ENCODE data around the gene FIGNL2.

FIGNL2 gene

GRCh38 chr12:51855586-51856428 is 7.3 kb upstream of the FIGNL2 start:
- no peak for DNase-seq (ENCODE audit: low spot score)

- DNase-seq (ENCODE audit: low spot score) = no peak
These were observed 4.1 kb upstream of the FIGNL2 start for GRCh38 chr12:51852404-51853137.

GRCh38 chr12:51851413-51852124 is 3.1 kb upstream of the FIGNL2 start:
- DNase-seq (ENCODE audit: low spot score) = no peak

- DNase-seq (ENCODE audit: low spot score) = no peak
These were observed 2.4 kb upstream of the FIGNL2 start for GRCh38 chr12:51850965-51851299.

- no peak for DNase-seq (ENCODE audit: low spot score)
These were observed 1.8 kb upstream of the FIGNL2 start for GRCh38 chr12:51850081-51850964.

GRCh38 chr12:51848841-51849735 is 570 bp upstream of the FIGNL2 start:
- DNase-seq (ENCODE audit: low spot score) = no peak

GRCh38 chr12:51847643-51848325 is 734 bp downstream of the FIGNL2 start:
- DNase-seq (ENCODE audit: low spot score) = no peak

GRCh38 chr12:51846911-51847642 is 1.4 kb downstream of the FIGNL2 start:
- peak; percentile 22 for DNase-seq (ENCODE audit: low spot score)

GRCh38 chr12:51846271-51846691 is 2.2 kb downstream of the FIGNL2 start:
- no peak for DNase-seq (ENCODE audit: low spot score)

GRCh38 chr12:51845482-51845881 is 3.0 kb downstream of the FIGNL2 start:
- DNase-seq (ENCODE audit: low spot score) = no peak

GRCh38 chr12:51844854-51845253 is 3.7 kb downstream of the FIGNL2 start:
- DNase-seq (ENCODE audit: low spot score) = no peak

GRCh38 chr12:51841727-51842126 is 6.8 kb downstream of the FIGNL2 start:
- no peak for DNase-seq (ENCODE audit: low spot score)

- no peak for DNase-seq (ENCODE audit: low spot score)
These were observed 7.6 kb downstream of the FIGNL2 start for GRCh38 chr12:51840966-51841365.

GRCh38 chr12:51839310-51839947 is 9.1 kb downstream of the FIGNL2 start:
- no peak for DNase-seq (ENCODE audit: low spot score)

GRCh38 chr12:51838762-51839161 is 9.8 kb downstream of the FIGNL2 start:
- no peak for DNase-seq (ENCODE audit: low spot score)

- DNase-seq (ENCODE audit: low spot score) = no peak
These were observed 10.5 kb downstream of the FIGNL2 start for GRCh38 chr12:51838036-51838435.

- DNase-seq (ENCODE audit: low spot score) = no peak
These were observed 11.2 kb downstream of the FIGNL2 start for GRCh38 chr12:51837286-51837685.

- no peak for DNase-seq (ENCODE audit: low spot score)
These were observed 11.7 kb downstream of the FIGNL2 start for GRCh38 chr12:51836827-51837173.

All from CD4-positive, alpha-beta T cell treated with Interleukin-2 at 100 ng/mL for 4 hours (primary cell).